GM21529 (cell line): Measurements from ENCODE around the gene R3HDML.
"Not testable (repeated sequence)": the region's sequence is repeated elsewhere in the genome, so short reads cannot be mapped to it uniquely, and the experiment has no call there.

Source experiments
- ATAC-seq: cut with Tn5 transposase; IDR thresholded peaks from one replicate; pipeline ENCODE4 v1.9.1; 2021; ENCODE audit not compliant: unreplicated experiment

R3HDML gene, protein sequence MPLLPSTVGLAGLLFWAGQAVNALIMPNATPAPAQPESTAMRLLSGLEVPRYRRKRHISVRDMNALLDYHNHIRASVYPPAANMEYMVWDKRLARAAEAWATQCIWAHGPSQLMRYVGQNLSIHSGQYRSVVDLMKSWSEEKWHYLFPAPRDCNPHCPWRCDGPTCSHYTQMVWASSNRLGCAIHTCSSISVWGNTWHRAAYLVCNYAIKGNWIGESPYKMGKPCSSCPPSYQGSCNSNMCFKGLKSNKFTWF

DNA sequence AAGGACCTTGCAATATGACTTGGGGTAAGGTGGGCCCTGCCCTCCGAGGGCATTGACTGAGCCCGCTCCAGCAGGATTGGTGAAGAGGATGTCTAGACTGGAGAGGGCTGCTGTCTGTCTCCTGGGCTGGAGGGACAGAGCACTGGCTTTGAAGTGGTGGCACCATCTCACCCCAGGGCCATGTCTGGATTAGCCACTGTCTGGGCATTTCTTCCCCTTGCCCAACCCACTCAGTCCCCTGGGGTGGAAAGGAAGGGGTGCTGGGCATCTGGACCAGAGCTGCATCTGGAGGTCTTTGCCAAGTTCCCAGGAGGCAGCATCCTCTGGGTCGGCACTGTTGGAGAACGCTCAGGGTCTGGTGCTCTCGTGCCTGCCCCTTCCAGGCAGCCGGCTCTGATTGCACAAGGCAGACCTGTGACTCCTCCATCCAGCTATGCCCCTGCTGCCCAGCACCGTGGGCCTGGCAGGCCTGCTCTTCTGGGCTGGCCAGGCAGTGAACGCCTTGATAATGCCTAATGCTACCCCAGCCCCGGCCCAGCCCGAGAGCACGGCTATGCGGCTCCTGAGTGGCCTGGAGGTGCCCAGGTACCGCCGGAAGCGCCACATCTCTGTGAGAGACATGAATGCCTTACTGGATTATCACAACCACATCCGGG is at the start of gene R3HDML:
TSS of gene R3HDML (plus strand) at position 319 of the 656 bp plus-strand sequence. CDS start at position 434, 115 bp downstream.
- no peak for ATAC-seq

DNA sequence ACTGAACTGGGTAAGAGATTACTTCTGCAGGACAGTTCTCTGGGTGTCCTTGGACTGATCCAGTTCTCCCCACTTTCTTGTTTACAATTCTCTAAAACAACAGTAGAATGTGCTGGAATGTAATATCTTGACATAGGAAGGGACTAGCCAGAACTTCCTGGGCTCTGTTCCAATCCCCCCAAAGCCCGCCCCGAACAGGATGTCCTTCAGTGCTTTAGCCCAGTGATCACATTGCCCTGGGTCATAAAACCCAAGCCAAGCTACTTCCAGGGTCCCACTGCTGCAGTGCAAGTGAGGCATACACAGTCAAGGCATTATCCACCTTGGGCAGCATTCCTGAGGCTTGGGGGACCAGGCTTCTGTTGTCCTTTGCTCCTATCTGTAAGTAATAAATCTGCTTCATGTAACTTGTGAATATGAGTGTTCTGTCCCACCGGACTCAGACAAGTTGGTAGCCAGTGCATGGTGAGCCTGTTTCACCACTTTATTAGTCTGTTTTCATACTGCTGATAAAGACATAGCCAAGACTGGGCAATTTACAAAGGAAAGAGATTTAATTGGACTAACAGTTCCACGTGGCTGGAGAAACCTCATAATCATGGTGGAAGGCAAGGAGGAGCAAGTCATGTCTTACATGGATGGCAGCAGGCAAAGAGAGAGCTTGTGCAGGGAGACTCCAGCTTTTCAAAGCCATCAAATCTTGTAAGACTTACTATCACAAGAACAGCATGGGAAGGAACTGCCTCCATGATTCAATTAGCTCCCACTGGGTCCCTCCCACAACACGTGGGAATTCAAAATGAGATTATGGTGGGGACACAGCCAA is 49.4 kb upstream of the R3HDML start:
- no peak for ATAC-seq

DNA sequence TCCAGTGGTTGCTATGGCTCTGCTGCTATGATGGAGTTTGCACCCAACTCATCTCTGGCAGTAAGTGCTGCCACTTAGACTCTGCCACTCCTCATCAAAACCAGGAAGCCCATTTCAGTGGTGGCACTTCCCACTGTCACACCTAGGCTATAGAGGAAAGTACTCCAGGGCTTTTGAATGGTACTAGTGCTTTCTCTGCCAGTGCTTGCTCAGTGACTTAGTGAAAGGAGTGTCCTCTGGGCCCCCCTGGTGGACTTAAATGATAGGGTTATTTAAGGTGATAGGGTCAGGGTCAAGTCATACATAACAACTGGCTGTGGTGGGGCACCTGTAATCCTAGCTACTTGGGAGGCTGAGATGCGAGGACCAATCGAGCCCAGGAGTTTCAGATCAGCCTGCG is 48.6 kb upstream of the R3HDML start:
- no peak for ATAC-seq

DNA sequence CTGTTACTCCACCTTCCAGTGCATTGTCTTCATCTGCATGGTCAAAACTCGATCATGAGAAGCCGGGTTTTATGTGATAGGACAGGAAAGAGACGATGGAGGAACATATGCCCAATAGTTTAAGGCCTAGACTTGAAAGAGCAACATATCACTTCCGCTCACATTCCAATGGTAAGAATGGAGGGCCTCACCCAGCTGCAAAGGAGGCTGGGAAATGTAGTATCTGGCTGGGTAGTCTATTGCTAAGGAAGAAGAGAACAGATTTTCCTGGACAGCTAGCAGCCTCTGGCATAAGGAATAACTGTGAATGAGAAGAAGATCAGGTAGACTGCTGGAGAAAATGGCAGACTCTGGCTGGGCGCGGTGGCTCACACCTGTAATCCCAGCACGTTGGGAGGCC is 45.1 kb upstream of the R3HDML start:
- ATAC-seq: no peak

DNA sequence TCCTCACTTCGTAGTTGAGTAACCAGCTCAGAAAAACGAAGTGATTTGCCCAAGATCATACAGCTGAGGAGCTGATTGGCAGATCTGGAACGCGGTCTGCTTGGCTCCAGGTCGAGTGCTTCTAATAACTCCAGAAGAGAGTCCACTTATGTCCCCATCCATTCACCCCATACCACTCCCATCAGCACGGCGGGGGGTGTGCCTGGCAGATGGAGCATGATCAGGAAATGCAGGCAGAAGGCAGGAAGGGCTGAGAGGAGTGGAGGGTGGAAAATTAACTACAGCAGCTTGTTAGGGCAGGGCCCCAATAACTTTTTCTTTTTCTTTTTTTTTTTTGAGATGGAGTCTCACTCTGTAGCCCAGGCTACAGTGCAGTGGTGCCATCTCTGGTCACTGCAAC is 40.8 kb upstream of the R3HDML start:
- no peak for ATAC-seq

DNA sequence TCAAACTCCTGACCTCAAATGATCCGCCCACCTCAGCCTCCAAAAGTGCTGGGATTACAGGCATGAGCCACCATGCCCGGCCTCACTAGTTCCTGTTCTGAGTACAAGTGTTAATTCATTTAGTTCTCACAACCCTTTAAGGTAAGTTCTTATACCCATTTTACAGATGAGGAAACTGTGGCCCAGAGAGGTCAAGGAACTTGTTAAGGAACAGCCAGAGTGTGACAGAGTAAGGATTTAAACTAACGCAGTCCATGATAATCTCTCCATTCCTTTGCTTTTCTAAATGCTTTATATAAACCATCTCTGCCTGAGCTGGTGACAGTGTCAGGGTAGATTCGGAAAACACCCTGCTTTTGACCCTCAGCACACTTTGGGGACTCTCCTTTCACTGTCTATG is 39.1 kb upstream of the R3HDML start:
- no peak for ATAC-seq

DNA sequence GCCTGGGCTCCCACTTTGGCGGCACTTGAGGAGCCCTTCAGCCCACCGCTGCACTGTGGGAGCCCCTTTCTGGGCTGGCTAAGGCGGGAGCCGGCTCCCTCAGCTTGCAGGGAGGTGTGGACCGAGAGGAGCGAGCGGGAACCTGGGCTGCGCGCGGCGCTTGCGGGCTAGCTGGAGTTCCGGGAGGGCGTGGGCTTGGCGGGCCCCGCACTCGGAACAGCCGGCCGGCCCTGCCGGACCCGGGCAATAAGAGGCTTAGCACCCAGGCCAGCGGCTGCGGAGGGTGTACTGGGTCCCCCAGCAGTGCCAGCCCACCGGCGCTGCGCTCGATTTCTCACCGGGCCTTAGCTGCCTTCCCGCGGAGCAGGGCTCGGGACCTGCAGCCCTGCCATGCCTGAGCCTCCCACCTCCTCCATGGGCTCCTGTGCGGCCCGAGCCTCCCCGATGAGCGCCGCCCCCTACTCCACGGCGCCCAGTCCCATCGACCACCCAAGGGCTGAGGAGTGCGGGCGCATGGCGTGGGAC is 37.8 kb upstream of the R3HDML start:
- ATAC-seq: not testable (repeated sequence)

DNA sequence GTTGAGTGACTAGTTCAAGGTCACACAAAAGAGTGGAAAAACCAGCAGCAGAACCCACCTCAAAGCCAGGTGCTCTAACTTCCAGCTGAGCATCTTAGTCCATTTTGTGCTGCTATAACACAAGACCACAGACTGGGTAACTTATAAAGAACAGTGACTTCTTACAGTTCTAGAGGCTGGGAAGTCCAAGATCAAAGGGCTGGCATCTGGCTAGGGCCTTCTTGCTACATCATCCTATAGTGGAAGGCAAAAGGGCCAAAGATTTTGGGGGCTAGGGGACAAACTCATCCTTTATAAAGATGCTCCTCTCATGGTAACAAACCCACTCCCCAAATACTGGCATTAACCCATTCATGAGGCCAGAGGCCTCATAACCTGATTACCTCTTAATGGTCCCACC is 35.6 kb upstream of the R3HDML start:
- ATAC-seq: no peak

DNA sequence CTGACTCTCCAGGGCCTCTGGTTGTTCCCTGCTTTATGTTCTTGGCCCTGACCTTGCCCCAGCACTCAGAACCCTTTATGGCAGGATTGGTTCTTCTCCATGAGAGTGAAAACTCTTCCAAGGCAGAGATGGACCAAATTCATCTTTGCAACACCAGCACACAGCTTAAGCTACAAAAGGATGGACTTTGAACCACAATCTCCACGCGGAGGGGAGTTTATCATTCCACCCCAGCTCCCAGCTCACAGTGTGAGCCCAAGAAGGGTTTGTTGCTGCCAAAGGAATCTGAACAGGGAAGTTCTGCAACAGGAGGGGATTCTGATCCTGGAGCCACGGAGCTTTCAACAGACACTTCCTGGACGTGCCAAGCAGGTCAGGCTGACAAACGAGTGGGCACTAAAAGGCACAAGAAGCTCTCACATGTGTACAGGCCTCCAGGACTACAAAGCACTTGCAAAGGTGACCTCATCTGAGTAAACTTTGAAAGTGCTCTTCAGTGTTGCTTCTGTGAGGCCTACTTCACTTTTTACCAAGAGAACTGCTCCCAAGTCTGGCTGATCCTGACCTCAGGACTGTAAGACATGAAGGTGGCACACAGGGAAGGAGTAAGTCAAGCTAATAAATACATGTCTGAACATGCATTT is 34.7 kb upstream of the R3HDML start:
- no peak for ATAC-seq

DNA sequence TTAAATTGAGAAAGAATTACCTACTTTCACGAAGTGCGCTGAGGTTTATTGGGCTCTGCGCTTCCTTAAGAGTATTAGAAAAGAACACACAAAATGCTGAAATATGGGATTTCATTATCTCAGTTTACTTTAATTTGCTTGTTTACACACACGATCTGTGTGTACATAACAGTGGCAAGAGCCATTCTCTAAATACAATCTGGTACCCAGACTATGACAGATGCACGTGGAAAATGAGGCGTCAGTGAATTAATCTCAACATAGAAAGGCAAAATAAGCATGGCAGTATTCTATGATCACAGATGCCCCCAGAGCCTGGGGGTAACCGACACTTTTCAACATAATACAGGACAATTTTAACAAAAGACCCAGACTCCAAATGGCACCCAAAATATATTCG is 34.1 kb upstream of the R3HDML start:
- ATAC-seq: no peak

DNA sequence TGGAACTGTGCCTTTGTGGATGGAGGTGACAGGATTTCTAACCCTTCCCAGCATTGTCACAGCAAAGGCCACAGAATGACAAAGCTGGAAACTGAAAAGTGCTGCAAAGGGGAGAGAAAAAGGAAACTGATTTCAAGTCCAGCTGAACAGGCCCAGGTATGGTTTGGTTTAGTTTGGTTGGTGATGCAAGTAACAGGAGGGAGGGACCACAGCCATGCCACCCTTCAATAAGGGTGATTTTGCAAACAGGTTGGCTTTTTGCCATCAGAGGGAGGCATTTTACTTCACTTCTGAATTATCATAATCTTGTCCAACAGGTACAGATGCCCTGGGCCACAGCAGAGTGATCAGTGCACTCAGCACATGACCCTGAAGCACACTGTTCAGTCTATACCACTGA is 32.5 kb upstream of the R3HDML start:
- no peak for ATAC-seq

DNA sequence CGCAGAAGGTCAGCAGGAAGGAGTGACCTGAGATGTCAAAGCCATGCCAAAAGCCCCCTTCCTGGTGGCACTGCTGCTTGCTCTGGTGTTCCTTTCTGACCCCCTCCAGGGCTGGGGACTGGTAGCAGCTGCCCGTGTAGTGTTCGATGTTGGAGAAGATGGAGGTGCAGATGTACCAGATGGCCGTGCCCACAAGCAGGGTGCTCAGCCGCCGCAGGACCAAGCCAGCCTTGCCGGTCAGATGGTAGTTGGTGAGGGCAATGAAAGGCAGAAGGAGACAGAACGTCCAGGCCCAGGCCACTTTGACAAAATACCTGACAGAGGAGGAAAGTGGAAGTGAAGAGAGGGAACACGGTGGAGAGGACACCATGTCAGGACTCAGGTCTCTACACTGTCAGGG is 29.9 kb upstream of the R3HDML start:
- ATAC-seq: no peak

DNA sequence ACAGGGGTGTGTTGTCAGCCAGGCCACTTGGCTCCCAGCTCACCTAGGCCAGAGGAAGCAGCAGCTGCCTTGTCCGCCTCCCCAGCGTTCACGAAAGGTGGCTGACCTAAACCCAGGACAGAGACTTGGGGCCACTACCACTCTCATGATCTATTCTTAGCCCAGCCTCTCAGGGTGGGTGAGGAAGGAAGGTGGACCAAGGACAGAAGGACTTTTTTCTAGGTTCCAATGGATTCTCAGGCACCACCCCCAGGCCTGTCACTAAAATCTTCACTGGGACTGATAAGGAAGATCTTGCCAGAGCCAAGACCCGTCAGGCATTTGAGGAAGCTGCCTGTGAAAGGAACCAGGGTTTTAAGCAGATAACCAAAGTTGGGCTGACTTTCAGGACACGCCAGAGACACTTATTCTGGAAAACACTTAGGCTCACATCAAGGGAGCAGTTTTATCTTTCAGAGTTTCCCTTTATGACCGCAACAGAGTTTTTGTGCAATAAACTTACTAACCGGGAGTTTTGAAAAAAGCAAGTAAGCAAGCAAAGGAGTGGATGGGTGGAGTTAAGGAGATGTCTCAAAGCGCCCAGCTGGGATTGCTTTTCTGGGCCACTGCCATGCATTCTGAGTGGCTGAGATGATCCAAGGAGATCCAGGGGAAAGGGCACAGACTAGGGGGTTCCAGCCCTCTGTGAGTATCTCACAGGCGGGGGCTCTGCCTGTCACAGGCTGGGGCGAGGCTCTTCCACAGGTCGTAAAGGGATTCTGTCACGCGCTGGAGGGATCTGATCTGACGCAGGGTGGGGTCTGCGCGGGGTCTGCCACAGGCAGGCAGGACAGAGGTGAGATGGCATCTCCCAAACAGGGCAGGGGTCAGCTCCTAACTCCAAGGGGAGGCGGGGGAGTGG is 26.8 kb upstream of the R3HDML start:
- no peak for ATAC-seq

DNA sequence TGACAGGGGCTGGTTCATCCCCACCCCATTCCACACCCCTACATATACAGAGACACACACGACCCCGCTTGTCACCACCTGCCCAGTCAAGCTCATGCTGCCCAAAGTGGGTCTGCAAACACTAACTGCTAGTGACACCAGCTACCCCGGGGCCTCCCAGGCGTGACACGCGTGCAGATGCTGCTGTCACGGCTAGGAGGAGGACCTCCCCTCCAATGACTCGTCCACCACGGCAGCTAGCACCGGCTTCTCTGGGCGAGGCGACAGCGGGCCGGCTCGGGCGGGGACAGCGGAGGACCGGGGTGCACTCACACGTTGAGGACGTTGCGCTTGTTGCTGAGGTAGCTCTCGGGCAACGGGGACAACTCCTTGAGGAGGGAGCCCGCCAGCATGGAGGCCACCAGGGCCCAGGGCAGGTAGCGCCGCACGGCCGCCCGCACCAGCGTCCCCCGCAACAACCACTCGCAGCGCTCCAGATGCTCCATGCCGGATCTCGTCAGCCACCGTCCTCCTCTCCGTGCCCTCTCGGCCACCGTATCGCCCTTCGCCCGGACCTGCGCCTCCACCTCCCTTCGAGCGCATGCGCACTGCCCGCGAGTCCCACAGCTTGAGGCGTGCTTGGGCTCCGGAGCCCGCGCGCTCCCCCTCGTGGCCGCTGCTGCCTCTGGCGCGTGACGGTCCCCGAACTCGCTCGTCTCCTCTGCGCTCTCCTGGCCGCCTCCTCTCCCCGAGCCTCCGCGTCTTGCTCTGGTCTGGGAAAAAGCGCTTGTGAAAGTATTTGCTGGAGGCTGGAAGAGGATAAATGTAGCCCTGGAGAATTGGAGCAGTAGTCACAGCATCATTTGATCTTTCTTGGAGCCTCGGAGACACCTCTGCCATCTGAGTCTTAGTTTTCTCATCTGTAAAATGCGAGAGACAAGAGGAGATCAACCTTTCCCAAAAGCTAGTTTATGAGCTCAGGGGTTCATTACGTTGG is 25.9 kb upstream of the R3HDML start, which contains the start of gene FITM2:
TSS of gene FITM2 (minus strand) at position 539 of the 976 bp plus-strand sequence. CDS start at position 485, 54 bp downstream.
- ATAC-seq: peak; percentile 85

DNA sequence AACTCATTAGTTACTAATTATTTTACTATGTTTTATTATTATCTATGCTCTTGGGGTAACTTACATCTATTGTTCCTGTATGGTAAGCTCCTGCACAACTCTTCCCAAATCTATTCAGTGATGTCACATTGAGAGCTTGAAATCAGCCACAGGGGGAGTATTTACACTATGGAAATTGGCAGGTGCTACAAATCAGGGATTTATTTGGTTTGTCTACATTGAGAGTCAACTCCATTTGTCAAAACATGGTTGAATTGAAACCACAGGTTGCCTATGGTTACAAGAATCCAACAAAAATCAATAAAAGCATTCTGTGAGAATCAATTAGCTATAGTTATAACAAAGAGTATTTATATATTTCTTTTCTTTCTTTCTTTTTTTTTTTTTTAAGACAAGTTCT is 22.0 kb upstream of the R3HDML start:
- no peak for ATAC-seq

DNA sequence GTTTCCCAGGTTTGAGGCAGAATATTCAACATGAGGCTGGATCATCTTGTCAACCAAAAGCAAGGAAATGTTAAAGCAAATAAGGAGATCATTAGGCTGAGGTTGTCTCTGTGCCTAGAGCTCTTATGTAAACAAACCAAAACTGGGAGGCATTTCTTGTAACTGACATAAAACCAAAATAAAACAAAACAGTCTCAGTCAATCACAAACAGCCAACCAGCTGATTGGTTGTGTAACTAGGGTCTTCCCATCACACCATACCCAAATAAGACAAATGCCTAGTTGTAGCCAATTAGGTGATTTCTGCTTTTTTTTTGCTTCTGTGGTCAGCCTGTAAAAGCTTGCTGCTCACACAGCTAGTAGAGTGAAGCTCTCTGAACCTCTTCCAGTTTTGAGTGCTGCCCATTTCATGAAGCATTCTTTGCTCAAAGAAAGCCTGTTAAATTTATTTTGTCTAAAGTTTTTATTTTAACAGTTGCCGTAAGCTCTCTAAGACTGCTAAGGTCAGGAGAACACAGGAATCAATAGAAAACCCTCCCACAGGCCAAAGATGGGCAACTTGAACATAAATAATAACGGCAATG is 16.9 kb upstream of the R3HDML start:
- ATAC-seq: no peak

DNA sequence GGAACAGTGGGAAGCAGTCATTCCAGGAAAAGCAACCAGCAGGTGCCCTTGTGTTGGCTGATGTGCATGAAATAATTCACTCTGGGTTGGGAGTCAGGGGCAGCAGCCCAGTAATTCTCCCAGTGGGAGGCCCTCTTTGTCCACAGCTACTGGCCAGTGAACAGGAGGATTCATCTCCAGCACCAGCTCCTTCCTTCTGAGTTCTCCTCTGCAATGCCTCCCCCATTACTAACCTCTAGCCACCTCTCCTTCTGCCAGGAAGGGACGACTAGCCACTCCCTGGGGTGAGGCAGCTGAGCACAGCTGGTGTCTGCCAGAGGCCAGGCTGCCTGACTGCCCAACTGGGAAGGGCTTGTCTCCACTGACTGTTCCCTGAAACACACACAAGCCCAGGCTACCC is 12.5 kb upstream of the R3HDML start:
- no peak for ATAC-seq

DNA sequence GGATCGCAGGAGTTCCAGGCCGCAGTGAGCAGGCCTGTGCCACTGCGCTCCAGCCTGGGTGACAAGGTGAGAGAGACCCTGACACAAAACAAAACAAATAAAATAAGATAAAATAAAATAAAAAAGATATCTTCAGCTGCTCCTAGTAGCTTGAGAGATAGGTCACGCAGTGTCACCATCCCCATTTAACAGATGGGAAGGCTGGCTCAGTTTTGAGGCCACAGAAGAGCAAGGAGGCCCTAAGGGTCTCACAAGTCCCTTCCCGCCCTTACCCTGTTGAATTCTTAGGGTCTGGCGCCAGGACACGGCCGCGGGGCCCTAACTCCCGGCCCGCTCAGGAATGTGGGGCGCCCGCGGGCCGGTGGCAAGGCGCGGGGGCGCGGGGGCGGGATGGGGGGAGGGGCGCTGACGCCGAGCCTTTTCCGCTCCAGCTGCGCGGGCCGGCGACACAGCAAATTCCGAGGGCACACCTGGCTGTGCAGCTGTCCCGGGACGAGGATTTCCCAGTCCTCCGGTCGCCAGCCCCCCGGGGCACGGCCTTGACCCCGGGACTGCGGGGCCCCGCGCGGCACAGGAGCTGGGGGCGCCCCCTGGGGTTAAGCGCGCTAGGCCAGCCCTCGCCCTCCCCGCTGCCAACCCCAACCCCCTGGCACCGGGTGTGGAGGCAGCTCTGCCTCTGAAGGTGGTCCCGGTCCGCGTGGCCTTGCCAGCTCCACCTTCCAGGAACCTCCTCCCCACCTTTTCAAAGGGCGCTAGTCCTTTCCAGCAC is 10.3 kb upstream of the R3HDML start:
- ATAC-seq: no peak
